Neural progenitor cell (in vitro differentiated cells): Measurements from ENCODE around the gene DLL1. TPM values are rescaled to one million over a fixed set of nuclear protein-coding genes. Genes with fewer than 3 reads are reported as not detected.
A peak's percentile ranks its signal among the peaks of the same experiment; 100 is the strongest.

Source experiments
- DNase-seq: peaks from one replicate; pipeline ENCODE4 v3.0.0-alpha.2; 2016; ENCODE audit warnings: low spot score
- H2AFZ ChIP-seq: fragments of 200-600 bp; sonication (generic); replicated peaks from 2 replicates; pipeline ENCODE4 v1.6.1; 2016; ENCODE audit warnings: antibody characterized with exemption
- H3F3A ChIP-seq: fragments of 200-600 bp; sonication (generic); 2 replicates; pipeline ENCODE4 v1.6.1; 2016; ENCODE audit warnings: antibody characterized with exemption, low read depth
- H3K27ac ChIP-seq: fragments of 200-600 bp; sonication (generic); 2 replicates; pipeline ENCODE4 v1.5.1; 2016; ENCODE audit warnings: mild to moderate bottlenecking
- H3K27me3 ChIP-seq: fragments of 200-600 bp; sonication (generic); 2 replicates; pipeline ENCODE4 v1.6.1; 2016; ENCODE audit warnings: mild to moderate bottlenecking, moderate library complexity
- H3K36me3 ChIP-seq: fragments of 200-600 bp; sonication (generic); 2 replicates; pipeline ENCODE4 v1.5.1; 2016
- H3K4me1 ChIP-seq: fragments of 200-600 bp; sonication (generic); 2 replicates; pipeline ENCODE4 v1.6.1; 2016; ENCODE audit warnings: mixed run types
- H3K4me2 ChIP-seq: fragments of 200-600 bp; sonication (generic); 2 replicates; pipeline ENCODE4 v1.6.1; 2016
- H3K4me3 ChIP-seq: fragments of 200-600 bp; sonication (generic); 2 replicates; pipeline ENCODE4 v1.5.1; 2016
- H3K79me2 ChIP-seq: fragments of 200-600 bp; sonication (generic); 2 replicates; pipeline ENCODE4 v1.6.1; 2016; ENCODE audit warnings: low read depth
- H3K9ac ChIP-seq: fragments of 200-600 bp; sonication (generic); 2 replicates; pipeline ENCODE4 v1.6.1; 2016
- H3K9me3 ChIP-seq: fragments of 200-600 bp; sonication (generic); 2 replicates; pipeline ENCODE4 v1.5.1; 2016; ENCODE audit warnings: low read depth
- H4K20me1 ChIP-seq: fragments of 200-600 bp; sonication (generic); 2 replicates; pipeline ENCODE4 v1.6.1; 2016; ENCODE audit warnings: low read depth
- H3K27ac Mint-ChIP-seq: 3 replicates; pipeline ENCODE4 v1.8.0; 2021; ENCODE audit warnings: mixed read lengths
- H3K27me3 Mint-ChIP-seq: 2 replicates; pipeline ENCODE4 v1.8.0; 2022; ENCODE audit warnings: low read depth, mild to moderate bottlenecking, inconsistent platforms, moderate library complexity, mixed read lengths; ENCODE audit not compliant: insufficient read depth
- H3K36me3 Mint-ChIP-seq: 3 replicates; pipeline ENCODE4 v1.8.0; 2021; ENCODE audit warnings: mixed read lengths
- H3K4me1 Mint-ChIP-seq: 3 replicates; pipeline ENCODE4 v1.8.0; 2021; ENCODE audit warnings: mixed read lengths
- H3K4me3 Mint-ChIP-seq: 3 replicates; pipeline ENCODE4 v1.8.0; 2021; ENCODE audit warnings: mild to moderate bottlenecking, moderate library complexity, mixed read lengths
- H3K9me3 Mint-ChIP-seq: 3 replicates; pipeline ENCODE4 v1.8.0; 2020; ENCODE audit warnings: mixed read lengths
- CTCF ChIP-seq: fragments of 200-600 bp; sonication (generic); IDR thresholded peaks from 2 replicates; pipeline ENCODE4 v1.5.1; 2017; ENCODE audit warnings: antibody characterized with exemption, mild to moderate bottlenecking
- EZH2 ChIP-seq: fragments of 200-600 bp; sonication (generic); IDR thresholded peaks from 2 replicates; pipeline ENCODE4 v1.6.1; 2017; ENCODE audit warnings: antibody characterized with exemption, mild to moderate bottlenecking, moderate library complexity
- EZH2phosphoT487 ChIP-seq: fragments of 200-600 bp; sonication (generic); IDR thresholded peaks from 2 replicates; pipeline ENCODE4 v1.6.1; 2017; ENCODE audit warnings: antibody characterized with exemption
- total RNA-seq: library from RNA; depleted of rRNA; stranded (reverse); fragments of >200 nt; gene quantifications from 2 replicates; pipeline ENCODE4 v1.2.3, GENCODE V29; 2015; ENCODE audit warnings: low replicate concordance

DLL1 gene
- total RNA-seq, 1 donor from 2014 or later = 35.9 TPM

DNA sequence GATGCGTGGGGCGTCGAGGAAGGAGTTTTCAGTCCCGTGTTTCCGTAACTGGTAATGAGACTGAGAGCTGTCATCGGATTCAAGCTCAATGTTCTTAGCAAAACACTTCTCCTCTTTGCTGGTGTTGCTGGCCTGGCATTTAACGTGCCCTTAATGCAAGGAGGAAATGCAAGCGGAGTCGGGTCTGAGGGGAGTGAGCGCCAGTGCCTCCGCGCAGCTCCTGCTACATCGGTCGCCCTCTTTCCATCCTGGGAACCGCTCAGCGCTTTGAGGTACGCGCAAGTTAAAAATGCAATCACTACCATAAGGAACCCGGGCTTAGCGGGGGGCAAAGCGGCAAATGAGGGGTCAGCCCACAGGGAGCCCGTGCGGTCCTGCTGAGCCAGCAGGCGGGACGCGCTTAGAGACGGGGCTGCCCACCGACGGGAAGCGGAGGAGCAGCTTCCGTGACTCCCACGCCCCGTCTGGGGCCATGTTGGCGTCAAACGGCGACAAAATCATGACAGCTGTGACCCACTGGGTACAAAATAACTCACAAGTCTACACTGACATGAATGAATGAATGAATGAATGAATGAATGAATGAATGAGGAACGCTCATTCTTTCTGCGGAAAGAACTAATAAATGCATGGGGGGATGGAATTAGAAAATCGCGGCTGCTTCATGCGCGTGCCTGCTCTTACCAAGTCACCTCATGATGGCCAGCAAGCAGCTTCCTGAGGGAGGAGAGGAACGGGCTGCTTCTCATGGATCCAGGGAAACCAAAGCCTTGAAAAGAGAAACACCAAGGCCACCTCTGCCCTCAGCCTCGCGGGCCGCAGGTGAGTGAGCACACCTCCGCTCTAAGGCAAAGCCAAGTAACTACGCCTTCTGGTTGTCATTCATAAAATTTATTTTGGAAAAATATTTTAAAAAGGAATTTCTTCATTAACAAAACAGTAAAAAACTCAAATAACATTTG is 9.3 kb downstream of the DLL1 start:
- no peaks in the 10 kb centered on the region for H3K9me3 ChIP-seq
- H3K36me3 Mint-ChIP-seq = peaks cover 27% of the 10 kb centered on the region
- H3F3A ChIP-seq = peaks cover 18% of the 10 kb centered on the region
- H3K4me1 Mint-ChIP-seq = peaks cover 23% of the 10 kb centered on the region
- no peak overlapping the region for H3K27ac ChIP-seq
- no peak for DNase-seq
- no peak overlapping the region for H3K4me3 ChIP-seq
- no peak overlapping the region for H3K4me2 ChIP-seq
- peaks cover 8% of the 10 kb centered on the region for H3K36me3 ChIP-seq
- peaks cover 17% of the 10 kb centered on the region for H3K27me3 Mint-ChIP-seq
- no peak overlapping the region for H3K27ac Mint-ChIP-seq
- peaks cover 38% of the 10 kb centered on the region for H3K27me3 ChIP-seq
- H3K79me2 ChIP-seq = peaks cover under 1% of the 10 kb centered on the region
- no peak overlapping the region for H3K4me3 Mint-ChIP-seq
- TF ChIP-seq CTCF = no peak
- no peak for TF ChIP-seq EZH2
- TF ChIP-seq EZH2phosphoT487 = no peak
- H4K20me1 ChIP-seq = peaks cover 51% of the 10 kb centered on the region
- H3K9ac ChIP-seq = no peak overlapping the region
- peaks cover 8% of the 10 kb centered on the region for H3K4me1 ChIP-seq
- H3K9me3 Mint-ChIP-seq = no peaks in the 10 kb centered on the region
- no peak overlapping the region for H2AFZ ChIP-seq

- Histone ChIP-seq H4K20me1 (peaks cover 41% of the 10 kb centered on the region), H3K4me1 (no peaks in the 10 kb centered on the region), H3K4me2 (no peak overlapping the region), H2AFZ (no peak overlapping the region), H3K4me3 (no peak overlapping the region), H3K27me3 (peaks cover 28% of the 10 kb centered on the region), H3K36me3 (peaks cover 8% of the 10 kb centered on the region), H3K9ac (no peak overlapping the region), H3F3A (peaks cover 8% of the 10 kb centered on the region), H3K9me3 (no peaks in the 10 kb centered on the region), H3K79me2 (no peaks in the 10 kb centered on the region), H3K27ac (no peak overlapping the region)
- Mint-ChIP-seq H3K36me3 (peaks cover 22% of the 10 kb centered on the region), H3K9me3 (no peaks in the 10 kb centered on the region), H3K27ac (peak overlapping the region; percentile 87), H3K4me1 (peaks cover 14% of the 10 kb centered on the region), H3K4me3 (no peak overlapping the region), H3K27me3 (peaks cover 12% of the 10 kb centered on the region)
- DNase-seq = no peak
- TF ChIP-seq CTCF (no peak), EZH2phosphoT487 (no peak), EZH2 (no peak)
These were observed 10.2 kb downstream of the DLL1 start for GRCh38 chr6:170280689-170281045.

GRCh38 chr6:170279977-170280688 is 10.7 kb downstream of the DLL1 start:
- Histone ChIP-seq H3K4me1 (no peaks in the 10 kb centered on the region), H3K27ac (no peak overlapping the region), H3K9me3 (no peaks in the 10 kb centered on the region), H3K9ac (no peak overlapping the region), H3K27me3 (peaks cover 24% of the 10 kb centered on the region), H4K20me1 (peaks cover 36% of the 10 kb centered on the region), H3K36me3 (peaks cover 8% of the 10 kb centered on the region), H3F3A (peaks cover 8% of the 10 kb centered on the region), H3K4me3 (no peak overlapping the region), H3K79me2 (no peaks in the 10 kb centered on the region), H3K4me2 (no peak overlapping the region), H2AFZ (no peak overlapping the region)
- H3K4me3 Mint-ChIP-seq = no peak overlapping the region
- H3K9me3 Mint-ChIP-seq = no peaks in the 10 kb centered on the region
- TF ChIP-seq EZH2phosphoT487 (no peak), EZH2 (no peak), CTCF (no peak)
- DNase-seq = no peak
- H3K27me3 Mint-ChIP-seq = peaks cover 14% of the 10 kb centered on the region
- H3K4me1 Mint-ChIP-seq = peaks cover 10% of the 10 kb centered on the region
- H3K27ac Mint-ChIP-seq = peak overlapping the region; percentile 87
- peaks cover 19% of the 10 kb centered on the region for H3K36me3 Mint-ChIP-seq
